ENCODE measurements around the gene HACD4. TPM values are rescaled to one million over a fixed set of nuclear protein-coding genes. Genes with fewer than 3 reads are reported as not detected.

Gene HACD4
- total RNA-seq, 1 donor from 2014 or later = 0.46 TPM

- Histone ChIP-seq H3K27me3 (ENCODE audit: control insufficient read depth, insufficient read depth, low read length) (no peaks in the 10 kb centered on the region), H3K36me3 (ENCODE audit: control insufficient read depth, insufficient read depth, low read length) (no peaks in the 10 kb centered on the region), H3K4me3 (ENCODE audit: low read depth, low read length) (no peak overlapping the region)
- no peak for DNase-seq (ENCODE audit: low read depth)
- no peak for TF ChIP-seq CTCF (IDR thresholded peaks at IDR 0.05; ENCODE audit: insufficient read depth, low read length, poor library complexity, severe bottlenecking)
These were observed 3.0 kb downstream of the HACD4 start for GRCh38 chr9:21028466-21028865.

GRCh38 chr9:21027295-21027694 lies 4.1 kb downstream of the HACD4 start:
- Histone ChIP-seq H3K36me3 (ENCODE audit: control insufficient read depth, insufficient read depth, low read length) (no peaks in the 10 kb centered on the region), H3K4me3 (ENCODE audit: low read depth, low read length) (no peak overlapping the region), H3K27me3 (ENCODE audit: control insufficient read depth, insufficient read depth, low read length) (no peaks in the 10 kb centered on the region)
- no peak for TF ChIP-seq CTCF (IDR thresholded peaks at IDR 0.05; ENCODE audit: insufficient read depth, low read length, poor library complexity, severe bottlenecking)
- no peak for DNase-seq (ENCODE audit: low read depth)

- Histone ChIP-seq H3K27me3 (ENCODE audit: control insufficient read depth, insufficient read depth, low read length) (no peaks in the 10 kb centered on the region), H3K36me3 (ENCODE audit: control insufficient read depth, insufficient read depth, low read length) (no peaks in the 10 kb centered on the region), H3K4me3 (ENCODE audit: low read depth, low read length) (no peak overlapping the region)
- DNase-seq (ENCODE audit: low read depth) = no peak
- TF ChIP-seq CTCF (IDR thresholded peaks at IDR 0.05; ENCODE audit: insufficient read depth, low read length, poor library complexity, severe bottlenecking) = no peak
These were observed 7.6 kb downstream of the HACD4 start for GRCh38 chr9:21023861-21024260.

GRCh38 chr9:21018177-21018576 lies 13.3 kb downstream of the HACD4 start:
- no peaks in the 10 kb centered on the region for H3K36me3 ChIP-seq (ENCODE audit: control insufficient read depth, insufficient read depth, low read length)
- no peak for TF ChIP-seq CTCF (IDR thresholded peaks at IDR 0.05; ENCODE audit: insufficient read depth, low read length, poor library complexity, severe bottlenecking)
- DNase-seq (ENCODE audit: low read depth) = no peak
- H3K4me3 ChIP-seq (ENCODE audit: low read depth, low read length) = no peak overlapping the region
- no peaks in the 10 kb centered on the region for H3K27me3 ChIP-seq (ENCODE audit: control insufficient read depth, insufficient read depth, low read length)

- H3K27me3 ChIP-seq (ENCODE audit: control insufficient read depth, insufficient read depth, low read length) = no peaks in the 10 kb centered on the region
- TF ChIP-seq CTCF (IDR thresholded peaks at IDR 0.05; ENCODE audit: insufficient read depth, low read length, poor library complexity, severe bottlenecking) = no peak
- no peaks in the 10 kb centered on the region for H3K36me3 ChIP-seq (ENCODE audit: control insufficient read depth, insufficient read depth, low read length)
- H3K4me3 ChIP-seq (ENCODE audit: low read depth, low read length) = no peak overlapping the region
- DNase-seq (ENCODE audit: low read depth) = no peak
These were observed 14.5 kb downstream of the HACD4 start for GRCh38 chr9:21016701-21017491.

- no peak for TF ChIP-seq CTCF (IDR thresholded peaks at IDR 0.05; ENCODE audit: insufficient read depth, low read length, poor library complexity, severe bottlenecking)
- Histone ChIP-seq H3K36me3 (ENCODE audit: control insufficient read depth, insufficient read depth, low read length) (no peaks in the 10 kb centered on the region), H3K27me3 (ENCODE audit: control insufficient read depth, insufficient read depth, low read length) (no peaks in the 10 kb centered on the region), H3K4me3 (ENCODE audit: low read depth, low read length) (no peak overlapping the region)
- DNase-seq (ENCODE audit: low read depth) = no peak
These were observed 15.4 kb downstream of the HACD4 start for GRCh38 chr9:21015995-21016394.

Measured in kidney epithelial cell (primary cell).